Mesendoderm (in vitro differentiated cells): ENCODE results near the gene PRAF2.
A peak's percentile ranks its signal among the peaks of the same experiment; 100 is the strongest.

Experiments
- DNase-seq: peaks from one replicate; pipeline ENCODE4 v3.0.0; 2013
- H2AK5ac ChIP-seq: 2 replicates; pipeline ENCODE4 v1.6.1; 2013; ENCODE audit warnings: low read length, inconsistent platforms
- H2BK120ac ChIP-seq: 2 replicates; pipeline ENCODE4 v1.6.1; 2013; ENCODE audit warnings: low read depth, mild to moderate bottlenecking, low read length, moderate library complexity, mixed read lengths
- H2BK15ac ChIP-seq: replicated peaks from 2 replicates; pipeline ENCODE4 v1.6.1; 2013; ENCODE audit warnings: low read depth, mild to moderate bottlenecking, moderate library complexity
- H2BK5ac ChIP-seq: 2 replicates; pipeline ENCODE4 v1.6.1; 2013; ENCODE audit warnings: low read length, inconsistent platforms
- H3K18ac ChIP-seq: 2 replicates; pipeline ENCODE4 v1.6.1; 2013; ENCODE audit warnings: mild to moderate bottlenecking, low read length, mixed read lengths
- H3K23ac ChIP-seq: one replicate; pipeline ENCODE4 v1.6.1; 2013; ENCODE audit warnings: low read length
- H3K27ac ChIP-seq: 2 replicates; pipeline ENCODE4 v1.5.1; 2013; ENCODE audit warnings: low read depth, mild to moderate bottlenecking, inconsistent platforms, low read length, moderate library complexity
- H3K27me3 ChIP-seq: 2 replicates; pipeline ENCODE4 v1.6.1; 2013; ENCODE audit warnings: low read length, control low read depth, mild to moderate bottlenecking, inconsistent platforms; ENCODE audit not compliant: insufficient read depth, poor library complexity
- H3K36me3 ChIP-seq: 2 replicates; pipeline ENCODE4 v1.6.1; 2013; ENCODE audit warnings: low read length, inconsistent platforms; ENCODE audit not compliant: control insufficient read depth, insufficient read depth
- H3K4ac ChIP-seq: one replicate; pipeline ENCODE4 v1.6.1; 2013; ENCODE audit warnings: low read depth, mild to moderate bottlenecking, low read length, moderate library complexity
- H3K4me1 ChIP-seq: 2 replicates; pipeline ENCODE4 v1.6.1; 2013; ENCODE audit warnings: low read depth, low read length, inconsistent platforms; ENCODE audit not compliant: control insufficient read depth
- H3K4me2 ChIP-seq: 2 replicates; pipeline ENCODE4 v1.6.1; 2013; ENCODE audit warnings: low read length
- H3K4me3 ChIP-seq: 2 replicates; pipeline ENCODE4 v1.5.1; 2013; ENCODE audit warnings: mild to moderate bottlenecking, low read length
- H3K56ac ChIP-seq: one replicate; pipeline ENCODE4 v1.6.1; 2013; ENCODE audit warnings: low read length
- H3K79me1 ChIP-seq: 2 replicates; pipeline ENCODE4 v1.6.1; 2013; ENCODE audit warnings: low read length, inconsistent platforms
- H3K79me2 ChIP-seq: 2 replicates; pipeline ENCODE4 v1.6.1; 2013; ENCODE audit warnings: mild to moderate bottlenecking, low read length; ENCODE audit not compliant: control insufficient read depth, insufficient read depth
- H3K9ac ChIP-seq: 2 replicates; pipeline ENCODE4 v1.6.1; 2013; ENCODE audit warnings: low read length, inconsistent platforms
- H4K5ac ChIP-seq: one replicate; pipeline ENCODE4 v1.6.1; 2013; ENCODE audit warnings: low read length
- H4K8ac ChIP-seq: one replicate; pipeline ENCODE4 v1.6.1; 2013; ENCODE audit warnings: low read depth, mild to moderate bottlenecking, control low read depth, low read length, moderate library complexity
- WGBS: extraction: QIAGEN DNeasy Blood & Tissue Kit; methylation state at CpG from one replicate; pipeline ENCODE4 v1.1.7; 2013; ENCODE audit warnings: low lambda C conversion rate, missing lambda C conversion rate; ENCODE audit not compliant: insufficient coverage; ENCODE audit errors: extremely low coverage; 5-methylcytosine and 5-hydroxymethylcytosine counted together

The PRAF2 gene

DNA sequence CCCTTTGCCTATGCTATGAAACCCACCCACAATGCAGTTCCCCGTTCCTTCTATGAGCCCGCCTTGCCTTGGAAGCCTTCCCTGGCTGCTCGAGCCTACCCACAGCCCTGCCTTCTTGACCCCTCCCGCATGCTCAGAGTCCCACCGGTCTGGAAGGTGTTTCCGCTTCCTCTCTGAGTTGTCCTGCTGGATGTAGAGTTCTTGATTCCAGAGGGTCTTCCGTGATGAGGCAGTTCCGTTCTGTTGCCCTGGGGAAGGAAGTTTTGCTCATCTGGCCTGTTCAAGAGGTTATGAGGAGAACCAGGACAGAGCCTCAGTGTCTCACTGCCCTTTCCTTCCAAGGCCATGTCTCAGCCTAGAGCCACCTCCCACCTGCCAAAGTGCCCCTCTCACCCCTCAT, 42.3 kb upstream of the PRAF2 start:
- no peak overlapping the region for H2BK15ac ChIP-seq
- no peaks in the 10 kb centered on the region for H3K79me1 ChIP-seq
- no peak overlapping the region for H3K56ac ChIP-seq
- H2AK5ac ChIP-seq: no peak overlapping the region
- no peak overlapping the region for H3K9ac ChIP-seq
- H3K79me2 ChIP-seq: no peaks in the 10 kb centered on the region
- H3K27me3 ChIP-seq: no peaks in the 10 kb centered on the region
- no peak overlapping the region for H4K8ac ChIP-seq
- H3K27ac ChIP-seq: no peak overlapping the region
- H4K5ac ChIP-seq: no peak overlapping the region
- peaks cover 2% of the 10 kb centered on the region for H3K36me3 ChIP-seq
- H2BK5ac ChIP-seq: no peak overlapping the region
- WGBS: no CpG with 5 or more reads among the region's 8 CpGs
- H3K4me2 ChIP-seq: no peak overlapping the region
- H3K4me1 ChIP-seq: no peaks in the 10 kb centered on the region
- H3K4ac ChIP-seq: no peak overlapping the region
- H2BK120ac ChIP-seq: no peak overlapping the region
- no peak for DNase-seq
- H3K18ac ChIP-seq: no peak overlapping the region
- no peak overlapping the region for H3K23ac ChIP-seq
- no peak overlapping the region for H3K4me3 ChIP-seq

DNA sequence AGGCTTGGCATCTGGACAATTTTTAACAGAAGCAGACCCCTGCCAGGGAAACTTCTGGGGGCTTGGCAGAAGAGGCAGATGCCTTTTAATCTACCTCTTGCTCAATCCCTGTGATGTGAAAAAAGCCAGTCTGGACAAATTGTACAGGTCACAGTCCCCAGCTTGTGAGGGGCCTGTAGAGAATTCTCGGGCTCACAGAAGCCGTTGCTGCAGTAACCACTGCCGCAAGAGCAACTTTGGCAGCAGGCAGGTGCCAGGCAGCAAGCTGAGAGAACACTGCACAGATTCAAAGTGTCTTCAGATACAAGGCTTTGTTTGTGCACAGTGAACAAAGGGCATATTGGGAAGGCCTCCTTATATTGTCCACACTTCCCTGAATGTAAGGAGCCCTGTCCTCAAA, 38.0 kb upstream of the PRAF2 start:
- Histone ChIP-seq H3K79me1 (no peaks in the 10 kb centered on the region), H2BK15ac (no peak overlapping the region), H3K4me3 (no peak overlapping the region), H3K27me3 (no peaks in the 10 kb centered on the region), H3K18ac (no peak overlapping the region), H2BK5ac (no peak overlapping the region), H2AK5ac (no peak overlapping the region), H3K4me1 (no peaks in the 10 kb centered on the region), H3K27ac (no peak overlapping the region), H4K5ac (no peak overlapping the region), H3K4me2 (no peak overlapping the region), H3K36me3 (peaks cover 2% of the 10 kb centered on the region), H4K8ac (no peak overlapping the region), H2BK120ac (no peak overlapping the region), H3K4ac (no peak overlapping the region), H3K9ac (no peak overlapping the region), H3K56ac (no peak overlapping the region), H3K23ac (no peak overlapping the region), H3K79me2 (no peaks in the 10 kb centered on the region)
- DNase-seq: no peak
- WGBS: no CpG with 5 or more reads among the region's 3 CpGs

DNA sequence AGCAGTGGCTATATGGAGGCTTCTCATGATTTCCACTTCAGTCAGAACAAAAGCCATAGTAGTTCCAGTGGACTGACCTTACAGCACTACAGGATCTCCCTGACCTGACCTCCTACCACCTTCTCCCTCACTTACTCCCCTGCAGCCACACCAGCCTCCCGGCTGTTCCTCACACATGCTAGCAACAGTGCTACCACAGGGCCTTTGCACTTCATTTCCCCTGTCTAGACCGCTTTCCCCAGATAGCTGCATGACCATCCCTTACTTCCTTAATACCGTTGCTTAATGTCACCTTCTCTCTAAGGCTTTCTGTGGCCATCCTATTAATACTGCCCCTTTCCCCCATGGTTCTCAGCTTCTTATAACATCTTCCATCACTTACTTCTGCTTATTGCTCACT, 36.6 kb upstream of the PRAF2 start:
- no peak overlapping the region for H4K8ac ChIP-seq
- no peak overlapping the region for H4K5ac ChIP-seq
- no peak overlapping the region for H3K27ac ChIP-seq
- H3K4me3 ChIP-seq: no peak overlapping the region
- H3K4me2 ChIP-seq: no peak overlapping the region
- H2BK15ac ChIP-seq: no peak overlapping the region
- peaks cover 2% of the 10 kb centered on the region for H3K36me3 ChIP-seq
- no peaks in the 10 kb centered on the region for H3K27me3 ChIP-seq
- H3K4me1 ChIP-seq: no peaks in the 10 kb centered on the region
- H2AK5ac ChIP-seq: no peak overlapping the region
- no peak overlapping the region for H3K9ac ChIP-seq
- no peak overlapping the region for H3K4ac ChIP-seq
- no peak overlapping the region for H3K23ac ChIP-seq
- no peak overlapping the region for H3K56ac ChIP-seq
- H3K18ac ChIP-seq: no peak overlapping the region
- H3K79me1 ChIP-seq: no peaks in the 10 kb centered on the region
- no peak overlapping the region for H2BK5ac ChIP-seq
- H3K79me2 ChIP-seq: no peaks in the 10 kb centered on the region
- WGBS: no CpG with 5 or more reads among the region's 3 CpGs
- DNase-seq: no peak
- no peak overlapping the region for H2BK120ac ChIP-seq

DNA sequence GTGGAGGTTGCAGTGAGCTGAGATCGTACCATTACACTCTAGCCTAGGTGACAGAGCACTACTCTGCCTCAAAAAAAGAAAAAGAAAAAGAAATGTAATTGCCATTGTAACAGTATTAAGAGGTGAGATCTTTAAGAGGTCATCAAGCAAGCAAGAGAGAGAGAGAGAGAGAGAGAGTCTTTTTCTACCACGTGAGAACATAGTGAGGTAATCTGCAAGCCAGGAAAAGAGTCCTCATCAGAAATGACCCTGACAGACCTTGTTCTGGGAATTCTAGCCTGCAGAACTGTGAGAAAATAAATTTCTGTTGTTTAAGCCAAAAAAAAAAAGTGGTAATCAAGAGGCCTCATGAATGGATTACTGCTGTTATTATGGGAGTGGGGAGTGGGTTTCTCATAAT, 34.8 kb upstream of the PRAF2 start:
- no CpG with 5 or more reads among the region's 2 CpGs for WGBS
- no peak overlapping the region for H3K4me3 ChIP-seq
- H3K27ac ChIP-seq: no peak overlapping the region
- no peak overlapping the region for H3K18ac ChIP-seq
- H3K4me2 ChIP-seq: no peak overlapping the region
- H3K27me3 ChIP-seq: no peaks in the 10 kb centered on the region
- DNase-seq: no peak
- no peak overlapping the region for H2BK120ac ChIP-seq
- no peaks in the 10 kb centered on the region for H3K79me2 ChIP-seq
- H2BK15ac ChIP-seq: no peak overlapping the region
- no peak overlapping the region for H4K8ac ChIP-seq
- H3K4ac ChIP-seq: no peak overlapping the region
- no peaks in the 10 kb centered on the region for H3K79me1 ChIP-seq
- H3K23ac ChIP-seq: no peak overlapping the region
- H2BK5ac ChIP-seq: no peak overlapping the region
- peaks cover 2% of the 10 kb centered on the region for H3K36me3 ChIP-seq
- H3K9ac ChIP-seq: no peak overlapping the region
- no peak overlapping the region for H4K5ac ChIP-seq
- no peak overlapping the region for H3K56ac ChIP-seq
- no peak overlapping the region for H2AK5ac ChIP-seq
- H3K4me1 ChIP-seq: no peaks in the 10 kb centered on the region

DNA sequence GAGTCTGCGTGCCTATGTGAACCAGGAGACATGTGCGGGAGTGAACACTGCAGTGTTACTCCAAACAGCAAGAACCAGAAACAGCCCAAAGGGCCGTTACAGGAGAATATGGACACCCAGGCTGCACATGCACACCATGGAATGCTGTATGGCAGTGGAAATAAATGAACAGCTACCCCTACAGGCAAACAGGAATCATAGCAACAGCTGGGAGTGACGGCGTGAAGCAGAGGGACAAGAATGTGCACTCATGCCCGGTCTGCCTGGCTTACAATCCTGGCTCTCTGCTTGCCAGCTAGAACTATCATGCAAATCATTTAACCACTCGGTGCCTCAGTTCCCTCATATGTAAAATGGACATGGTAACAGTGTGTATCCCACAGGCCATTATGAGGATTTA, 33.1 kb upstream of the PRAF2 start:
- Histone ChIP-seq H3K23ac (no peak overlapping the region), H3K79me2 (no peaks in the 10 kb centered on the region), H3K4me2 (no peak overlapping the region), H2AK5ac (no peak overlapping the region), H3K18ac (no peak overlapping the region), H3K27ac (no peak overlapping the region), H3K79me1 (no peaks in the 10 kb centered on the region), H3K56ac (no peak overlapping the region), H4K8ac (no peak overlapping the region), H2BK5ac (no peak overlapping the region), H3K9ac (no peak overlapping the region), H3K4ac (no peak overlapping the region), H3K4me1 (no peaks in the 10 kb centered on the region), H3K27me3 (no peaks in the 10 kb centered on the region), H3K4me3 (no peak overlapping the region), H2BK120ac (no peak overlapping the region), H4K5ac (no peak overlapping the region), H3K36me3 (no peaks in the 10 kb centered on the region), H2BK15ac (no peak overlapping the region)
- no CpG with 5 or more reads among the region's 7 CpGs for WGBS
- DNase-seq: peak; percentile 33

DNA sequence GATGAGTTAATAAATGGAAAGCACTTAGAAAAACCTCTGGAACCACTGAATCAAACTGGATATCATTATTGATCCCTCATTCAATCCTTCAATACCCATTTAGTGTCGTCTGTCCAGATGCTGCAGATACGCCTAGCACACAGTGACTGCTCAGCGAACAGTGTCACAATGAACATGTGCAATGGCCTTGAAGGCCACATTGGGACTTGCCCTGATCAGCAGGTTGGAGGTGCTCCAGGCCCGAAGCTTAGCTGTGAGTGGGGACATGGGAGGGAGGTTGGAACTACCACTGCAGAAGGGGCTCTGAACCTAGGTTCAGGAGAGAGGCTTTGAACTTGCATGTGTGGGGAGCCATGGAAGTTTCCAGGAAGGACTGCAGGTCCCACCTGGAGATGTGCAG, 32.5 kb upstream of the PRAF2 start:
- H3K27me3 ChIP-seq: no peaks in the 10 kb centered on the region
- DNase-seq: no peak
- no peak overlapping the region for H2BK120ac ChIP-seq
- no peak overlapping the region for H2BK5ac ChIP-seq
- H3K4me1 ChIP-seq: no peaks in the 10 kb centered on the region
- no peak overlapping the region for H2AK5ac ChIP-seq
- no peak overlapping the region for H3K56ac ChIP-seq
- H3K4me3 ChIP-seq: no peak overlapping the region
- no peaks in the 10 kb centered on the region for H3K36me3 ChIP-seq
- H3K4me2 ChIP-seq: no peak overlapping the region
- no peak overlapping the region for H3K23ac ChIP-seq
- no peak overlapping the region for H2BK15ac ChIP-seq
- no peak overlapping the region for H4K8ac ChIP-seq
- no peak overlapping the region for H3K27ac ChIP-seq
- H4K5ac ChIP-seq: no peak overlapping the region
- WGBS: no CpG with 5 or more reads among the region's 4 CpGs
- H3K79me2 ChIP-seq: no peaks in the 10 kb centered on the region
- H3K18ac ChIP-seq: no peak overlapping the region
- no peak overlapping the region for H3K4ac ChIP-seq
- H3K9ac ChIP-seq: no peak overlapping the region
- no peaks in the 10 kb centered on the region for H3K79me1 ChIP-seq
